Stomach (tissue), 19 donors: ENCODE results near the gene LIMD2. TPM values are rescaled to one million over a fixed set of nuclear protein-coding genes. Genes with fewer than 3 reads are reported as not detected.
A peak's percentile ranks its signal among the peaks of the same experiment; 100 is the strongest.

Source experiments
- DNase-seq, 2 donors: peaks; one replicate each; pipeline versions ENCODE4 v3.0.0 to v3.0.0-alpha.2; 2013 to 2019
- H3K27ac ChIP-seq, 5 donors: fragments of 200-600 bp in 4 of 5; sonication (generic) in 4 of 5; one replicate each; pipeline ENCODE4 v1.5.1; 2013 to 2019; ENCODE audit warnings: mild to moderate bottlenecking in 1 of 5, moderate library complexity in 1 of 5
- H3K27me3 ChIP-seq, 3 donors: fragments of 200-600 bp; sonication (generic); one replicate each; pipeline ENCODE4 v1.5.1; 2017 to 2019; ENCODE audit warnings: mixed run types in 1 of 3
- H3K36me3 ChIP-seq, 4 donors: fragments of 200-600 bp; sonication (generic); 1 replicate in 3 of 4; 2 replicates in 1 of 4; pipeline ENCODE4 v1.5.1; 2016 to 2019
- H3K4me1 ChIP-seq, 4 donors: fragments of 200-600 bp; sonication (generic); one replicate each; pipeline ENCODE4 v1.5.1; 2016 to 2019
- H3K4me3 ChIP-seq, 4 donors: fragments of 200-600 bp; sonication (generic) in 3 of 4; one replicate each; pipeline ENCODE4 v1.5.1; 2016 to 2019; ENCODE audit warnings: mild to moderate bottlenecking in 1 of 4
- H3K9me3 ChIP-seq, 4 donors: fragments of 200-600 bp; sonication (generic); one replicate each; pipeline ENCODE4 v1.5.1; 2016 to 2019
- EP300 ChIP-seq: sonication (generic); formaldehyde crosslinking; IDR thresholded peaks from one replicate; pipeline ENCODE4 v1.6.1; 2017; ENCODE audit warnings: antibody characterized with exemption
- POLR2A ChIP-seq, 4 donors: fragments of 450-650 bp; IDR thresholded peaks; one replicate each; pipeline ENCODE4 v1.6.1; 2016; ENCODE audit warnings: antibody characterized with exemption in 4 of 4, control low read depth in 2 of 4, mild to moderate bottlenecking in 1 of 4, moderate library complexity in 1 of 4
- POLR2AphosphoS5 ChIP-seq, 3 donors: sonication (generic); formaldehyde crosslinking; IDR thresholded peaks; one replicate each; pipeline ENCODE4 v1.6.1; 2016; ENCODE audit warnings: antibody characterized with exemption in 3 of 3
- WGBS, 5 donors: extraction: QIAGEN DNeasy Blood & Tissue Kit in 3 of 5; methylation state at CpG; one replicate each; pipeline versions ENCODE4 v1.1.5 to v1.1.7; 2013 to 2018; 5-methylcytosine and 5-hydroxymethylcytosine counted together
- intact Hi-C: fragments of 100-400 bp; cut with DNase I; formaldehyde crosslinking; loops from one replicate; pipeline ENCODE4 v1.15.1; 2023; ENCODE audit warnings: low total_unique reads
- long read RNA-seq, 10 donors: transcript quantifications; one replicate each; lab custom pipeline, GENCODE V29; 2026
- polyA plus RNA-seq, 3 donors: library from polyadenylated mRNA; stranded (reverse); fragments of 200-250 nt; gene quantifications; one replicate each; pipeline ENCODE4 v1.2.3, GENCODE V29; 2013
- total RNA-seq, 5 donors: library from RNA; depleted of rRNA; stranded (reverse); fragments of >200 nt; gene quantifications; one replicate each; pipeline versions ENCODE4 v1.1.0 to v1.2.3, GENCODE V29; 2014 to 2016
- TF ChIP-seq, protein P1 (sequence below), 7 experiments: fragments of 450-650 bp in 4 of 7; fragments of 200-600 bp in 3 of 7; sonication (generic) in 3 of 7; IDR thresholded peaks; one replicate each; pipeline ENCODE4 v1.5.1; 2016 to 2019; ENCODE audit warnings: antibody characterized with exemption in 7 of 7, control low read depth in 2 of 7, mild to moderate bottlenecking in 1 of 7
- donor health status: healthy with polysubstance abuse.
- donor health status: Bipolar disorder and iron deficiency.
- donor health status: healthy.

The LIMD2 gene
- 10 to 100 TPM in 2 of 5 donors, 1 to 10 TPM in 3; 4.9 to 27.2 (median 9.6) TPM for total RNA-seq
- polyA plus RNA-seq, result 10 to 100 TPM; 12.0 to 21.0 (median 20.2) TPM
- long read RNA-seq, donor 1, partial matches to known transcripts, result 0 of 3 reads
- long read RNA-seq, donor 1, other reads (novel, unspliced or antisense), result 0 of 3 reads
- long read RNA-seq, donor 2, transcript LIMD2-201 (5 exons, 3,193 nt), result major isoform, 6 of 16 reads
- long read RNA-seq, donor 2, partial matches to known transcripts, result 6 of 16 reads
- long read RNA-seq, donor 2, other reads (novel, unspliced or antisense), result 0 of 16 reads
- long read RNA-seq, donor 3, partial matches to known transcripts, result 0 of 2 reads
- long read RNA-seq, donor 3, other reads (novel, unspliced or antisense), result 0 of 2 reads
- long read RNA-seq, donor 4, partial matches to known transcripts, result 0 of 2 reads
- long read RNA-seq, donor 4, other reads (novel, unspliced or antisense), result 0 of 2 reads
- long read RNA-seq, donor 5, transcript LIMD2-201 (5 exons, 3,193 nt), result major isoform, 6 of 10 reads
- long read RNA-seq, donor 5, partial matches to known transcripts, result 0 of 10 reads
- long read RNA-seq, donor 5, other reads (novel, unspliced or antisense), result 0 of 10 reads
- long read RNA-seq, donor 6, transcript LIMD2-201 (5 exons, 3,193 nt), result major isoform, 10 of 14 reads
- long read RNA-seq, donor 6, partial matches to known transcripts, result 0 of 14 reads
- long read RNA-seq, donor 6, other reads (novel, unspliced or antisense), result 0 of 14 reads
- long read RNA-seq, donor 7, partial matches to known transcripts, result 9 of 15 reads
- long read RNA-seq, donor 7, other reads (novel, unspliced or antisense), result 0 of 15 reads
- long read RNA-seq, donor 8, partial matches to known transcripts, result 0 of 7 reads
- long read RNA-seq, donor 8, other reads (novel, unspliced or antisense), result 0 of 7 reads
- long read RNA-seq, donor 9, partial matches to known transcripts, result 0 of 5 reads
- long read RNA-seq, donor 9, other reads (novel, unspliced or antisense), result 0 of 5 reads
- long read RNA-seq, donor 10, partial matches to known transcripts, result 0 of 4 reads
- long read RNA-seq, donor 10, other reads (novel, unspliced or antisense), result 0 of 4 reads

DNA sequence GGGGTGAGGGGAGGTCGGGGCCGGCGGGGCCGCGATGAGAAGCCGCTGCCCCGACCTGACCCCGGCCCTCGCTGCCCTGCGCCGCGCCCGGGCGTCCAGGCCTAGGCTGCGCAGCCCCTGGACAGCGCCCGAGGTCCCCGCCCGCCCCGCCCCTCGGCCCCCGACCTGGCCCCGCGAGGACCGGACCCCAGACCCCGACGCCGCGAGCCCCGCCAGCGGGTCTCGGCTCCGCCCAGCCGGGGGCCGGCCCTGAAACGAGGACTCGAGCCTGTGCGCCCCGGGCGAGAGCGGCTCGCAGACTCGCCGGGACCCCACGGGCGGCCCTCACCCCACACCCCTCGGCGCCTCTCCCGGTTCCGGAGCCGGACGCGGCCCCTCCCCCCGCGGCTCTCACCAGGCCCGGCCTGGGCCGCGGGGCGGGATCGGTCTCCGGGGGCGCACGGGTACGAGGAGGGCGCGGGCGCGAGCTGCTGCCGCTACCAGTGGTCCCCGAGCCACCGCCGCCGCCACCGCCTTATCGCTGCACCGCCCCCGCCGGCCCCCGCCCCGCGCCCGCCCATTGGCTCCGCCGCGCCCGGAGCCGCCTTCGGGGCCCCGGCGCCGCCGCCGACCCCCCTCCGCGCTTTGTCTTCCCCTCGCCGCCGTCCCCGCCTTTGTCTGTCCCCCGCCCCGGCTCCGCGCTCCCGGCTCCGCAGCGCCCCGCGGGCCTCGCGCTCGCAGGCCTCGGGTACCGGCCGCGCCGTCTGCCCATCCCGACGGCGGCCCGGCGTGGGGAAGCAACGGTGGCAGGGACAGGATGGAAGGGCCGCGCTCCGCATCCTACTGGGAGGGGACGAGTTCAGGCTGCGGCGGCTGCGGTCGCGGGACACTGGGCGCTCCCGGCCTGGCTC lies at the start of gene LIMD2:
LIMD2 (minus strand) TSS at position 488 of the 890 bp plus-strand sequence. CDS start 827 bp downstream, outside the sequence.
- H3K9me3 ChIP-seq, result no peaks in the 10 kb centered on the region
- intact Hi-C loops, result no loop called here
- 0 to 1% (median 0%) methylated on average over 7 to 133 of the region's 133 CpGs for WGBS, 5 donors
- H3K4me3 ChIP-seq, result peak within 1 kb of the TSS; percentile 67 to 71 (median 69)
- peak within 1 kb of the TSS; percentile 72 to 87 (median 84) for H3K27ac ChIP-seq
- peaks cover 35 to 73% (median 53%) of the 10 kb centered on the region in 4 donors for H3K4me1 ChIP-seq
- H3K27me3 ChIP-seq, result no peaks in the 10 kb centered on the region
- TF ChIP-seq POLR2AphosphoS5 (IDR thresholded peaks at IDR 0.05) (no peak), EP300 (no peak), POLR2A (IDR thresholded peaks at IDR 0.05) (no peak)
- TF ChIP-seq, protein P1, sequence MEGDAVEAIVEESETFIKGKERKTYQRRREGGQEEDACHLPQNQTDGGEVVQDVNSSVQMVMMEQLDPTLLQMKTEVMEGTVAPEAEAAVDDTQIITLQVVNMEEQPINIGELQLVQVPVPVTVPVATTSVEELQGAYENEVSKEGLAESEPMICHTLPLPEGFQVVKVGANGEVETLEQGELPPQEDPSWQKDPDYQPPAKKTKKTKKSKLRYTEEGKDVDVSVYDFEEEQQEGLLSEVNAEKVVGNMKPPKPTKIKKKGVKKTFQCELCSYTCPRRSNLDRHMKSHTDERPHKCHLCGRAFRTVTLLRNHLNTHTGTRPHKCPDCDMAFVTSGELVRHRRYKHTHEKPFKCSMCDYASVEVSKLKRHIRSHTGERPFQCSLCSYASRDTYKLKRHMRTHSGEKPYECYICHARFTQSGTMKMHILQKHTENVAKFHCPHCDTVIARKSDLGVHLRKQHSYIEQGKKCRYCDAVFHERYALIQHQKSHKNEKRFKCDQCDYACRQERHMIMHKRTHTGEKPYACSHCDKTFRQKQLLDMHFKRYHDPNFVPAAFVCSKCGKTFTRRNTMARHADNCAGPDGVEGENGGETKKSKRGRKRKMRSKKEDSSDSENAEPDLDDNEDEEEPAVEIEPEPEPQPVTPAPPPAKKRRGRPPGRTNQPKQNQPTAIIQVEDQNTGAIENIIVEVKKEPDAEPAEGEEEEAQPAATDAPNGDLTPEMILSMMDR (IDR thresholded peaks at IDR 0.05), result no peak
- DNase-seq, result peak; percentile 66 to 84
- peaks cover 0 to 35% (median 33%) of the 10 kb centered on the region in 4 donors for H3K36me3 ChIP-seq

DNA sequence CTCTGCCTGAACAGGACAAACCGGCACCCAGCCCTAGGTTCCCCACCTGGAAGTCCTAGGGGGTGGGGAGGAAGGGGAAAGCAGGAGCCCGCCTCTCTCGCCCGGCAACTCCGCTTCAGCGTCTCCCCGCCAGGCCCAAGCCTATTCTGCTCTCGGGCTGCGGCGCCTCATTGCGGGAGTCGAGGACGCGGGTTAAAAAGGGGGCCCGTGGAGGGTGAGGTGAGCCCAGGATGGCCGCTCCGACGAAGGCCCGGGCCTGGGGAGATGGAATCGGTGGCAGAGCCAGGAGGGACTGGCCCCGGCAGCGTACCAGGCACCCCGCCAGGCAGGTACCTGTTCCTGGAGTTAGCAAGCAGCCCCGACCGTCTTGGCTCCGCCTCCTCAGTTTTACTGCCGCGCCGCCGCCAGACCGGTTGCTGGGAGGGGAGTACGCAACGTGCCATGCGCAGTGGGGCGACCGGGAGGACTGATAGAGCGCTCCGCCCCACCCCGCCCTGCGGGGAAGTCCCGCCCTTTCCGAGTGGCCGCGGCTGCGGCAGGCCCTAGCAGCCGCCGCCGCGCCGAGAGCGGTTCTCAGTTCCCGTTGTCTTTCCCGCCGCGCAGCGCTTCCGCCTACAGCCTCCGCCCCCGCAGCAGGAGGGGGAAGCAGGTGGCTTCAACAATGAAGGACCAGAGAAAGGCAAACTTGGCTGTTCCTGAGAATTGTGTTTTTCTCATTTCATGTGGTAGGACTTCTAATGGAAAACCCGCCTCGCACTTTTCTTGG lies 41.7 kb upstream of the LIMD2 start, which contains the start of gene STRADA:
STRADA (minus strand) TSS at position 392 of the 766 bp plus-strand sequence. CDS start 13,430 bp downstream, outside the sequence.
- Histone ChIP-seq H3K27me3 (no peaks in the 10 kb centered on the region), H3K4me3 (peak within 1 kb of the TSS; percentile 62 to 91 (median 80)), H3K9me3 (no peaks in the 10 kb centered on the region), H3K36me3 (peaks cover 9 to 22% (median 19%) of the 10 kb centered on the region in 4 donors), H3K4me1 (peaks cover 9 to 26% (median 20%) of the 10 kb centered on the region in 4 donors), H3K27ac (peak within 1 kb of the TSS; percentile 90 to 98 (median 95))
- DNase-seq, result peak; percentile 99 to 100
- WGBS, 5 donors, result 0 to 1% (median 0%) methylated on average over 22 to 61 of the region's 61 CpGs
- TF ChIP-seq POLR2A (IDR thresholded peaks at IDR 0.05) (peak in 1 of 4 donors; percentile 61), POLR2AphosphoS5 (IDR thresholded peaks at IDR 0.05) (peak; percentile 60 to 95 (median 89)), EP300 (no peak)
- TF ChIP-seq, protein P1 (IDR thresholded peaks at IDR 0.05), result no peak
- intact Hi-C loops, result no loop called here

DNA sequence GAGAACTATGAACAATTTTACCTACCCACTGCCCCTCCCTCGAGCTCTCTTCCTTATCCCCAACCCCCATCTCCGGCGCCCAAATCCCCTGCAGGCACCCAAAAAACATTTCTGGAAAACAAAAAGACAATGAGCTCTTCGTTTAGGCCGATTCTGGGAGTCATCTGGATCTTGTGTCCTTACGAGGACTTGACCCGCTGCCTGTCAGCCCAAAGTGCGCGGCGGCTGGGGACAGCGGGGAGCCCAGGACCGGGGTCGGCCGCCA lies 41.1 kb upstream of the LIMD2 start:
- DNase-seq, result no peak
- H3K27ac ChIP-seq, result peak overlapping the region; percentile 90 to 98 (median 95)
- peak overlapping the region; percentile 62 to 91 (median 80) for H3K4me3 ChIP-seq
- H3K36me3 ChIP-seq, result peaks cover 9 to 17% (median 14%) of the 10 kb centered on the region in 4 donors
- H3K4me1 ChIP-seq, result peaks cover 9 to 26% (median 20%) of the 10 kb centered on the region in 4 donors
- TF ChIP-seq, protein P1 (IDR thresholded peaks at IDR 0.05), result no peak
- TF ChIP-seq POLR2A (IDR thresholded peaks at IDR 0.05), result no peak
- no peaks in the 10 kb centered on the region for H3K9me3 ChIP-seq
- no peaks in the 10 kb centered on the region for H3K27me3 ChIP-seq
- 0 to 1% (median 0%) methylated on average over 14 of the region's 14 CpGs for WGBS, 5 donors
- intact Hi-C loops, result no loop called here
